Sigmoid colon (tissue), 7 donors: ENCODE results near the gene LEMD3. TPM values are rescaled to one million over a fixed set of nuclear protein-coding genes. Genes with fewer than 3 reads are reported as not detected.

ENCODE experiments used
- DNase-seq: peaks from one replicate; pipeline ENCODE4 v3.0.0-alpha.2; 2019
- H3K27ac ChIP-seq, 4 donors: fragments of 200-600 bp; sonication (generic); one replicate each; pipeline ENCODE4 v1.5.1; 2016 to 2019; ENCODE audit warnings: mild to moderate bottlenecking in 1 of 4
- H3K27me3 ChIP-seq, 3 donors: fragments of 200-600 bp; sonication (generic); one replicate each; pipeline ENCODE4 v1.5.1; 2019; ENCODE audit warnings: mild to moderate bottlenecking in 1 of 3
- H3K36me3 ChIP-seq, 4 donors: fragments of 200-600 bp; sonication (generic); one replicate each; pipeline ENCODE4 v1.5.1; 2016 to 2019
- H3K4me1 ChIP-seq, 4 donors: fragments of 200-600 bp; sonication (generic); one replicate each; pipeline ENCODE4 v1.5.1; 2017 to 2019
- H3K4me3 ChIP-seq, 4 donors: fragments of 200-600 bp; sonication (generic); one replicate each; pipeline ENCODE4 v1.5.1; 2017 to 2019; ENCODE audit warnings: mild to moderate bottlenecking in 2 of 4, moderate library complexity in 1 of 4
- H3K9me3 ChIP-seq, 4 donors: fragments of 200-600 bp in 3 of 4; sonication (generic) in 3 of 4; one replicate each; pipeline versions ENCODE4 v1.5.1 to v1.6.1; 2013 to 2019
- EP300 ChIP-seq, 4 donors: sonication (generic); formaldehyde crosslinking; IDR thresholded peaks; one replicate each; pipeline ENCODE4 v1.6.1; 2017; ENCODE audit warnings: antibody characterized with exemption in 4 of 4
- POLR2A ChIP-seq, 2 donors: fragments of 450-650 bp; IDR thresholded peaks; one replicate each; pipeline ENCODE4 v1.6.1; 2016; ENCODE audit warnings: antibody characterized with exemption in 2 of 2, mild to moderate bottlenecking in 2 of 2, moderate library complexity in 2 of 2
- POLR2AphosphoS5 ChIP-seq, 4 donors: sonication (generic); formaldehyde crosslinking; IDR thresholded peaks; one replicate each; pipeline ENCODE4 v1.6.1; 2017; ENCODE audit warnings: antibody characterized with exemption in 4 of 4
- WGBS, 2 donors: extraction: QIAGEN DNeasy Blood & Tissue Kit; methylation state at CpG; one replicate each; pipeline ENCODE4 v1.1.7; 2013; 5-methylcytosine and 5-hydroxymethylcytosine counted together
- intact Hi-C: fragments of 100-400 bp; cut with DNase I; formaldehyde crosslinking; loops from one replicate; pipeline ENCODE4 v1.15.1; 2023
- polyA plus RNA-seq, 3 donors: library from polyadenylated mRNA; stranded (reverse); fragments of 200-250 nt; gene quantifications; one replicate each; pipeline ENCODE4 v1.2.3, GENCODE V29; 2013
- total RNA-seq, 4 donors: library from RNA; depleted of rRNA; stranded (reverse); fragments of >200 nt; gene quantifications; one replicate each; pipeline ENCODE4 v1.1.0, GENCODE V29; 2016
- TF ChIP-seq, protein P1 (sequence below), 4 experiments: fragments of 450-650 bp in 3 of 4; fragments of 200-600 bp in 1 of 4; IDR thresholded peaks; one replicate each; pipeline ENCODE4 v1.5.1; 2016 to 2019; ENCODE audit warnings: antibody characterized with exemption in 4 of 4, mild to moderate bottlenecking in 3 of 4, moderate library complexity in 2 of 4
- donor health status: healthy with polysubstance abuse.
- donor health status: Bipolar disorder and iron deficiency.
- donor health status: healthy.

LEMD3 gene
- total and polyA plus RNA-seq, 7 donors: 3.6 to 32.7 (median 17.7) TPM

DNA sequence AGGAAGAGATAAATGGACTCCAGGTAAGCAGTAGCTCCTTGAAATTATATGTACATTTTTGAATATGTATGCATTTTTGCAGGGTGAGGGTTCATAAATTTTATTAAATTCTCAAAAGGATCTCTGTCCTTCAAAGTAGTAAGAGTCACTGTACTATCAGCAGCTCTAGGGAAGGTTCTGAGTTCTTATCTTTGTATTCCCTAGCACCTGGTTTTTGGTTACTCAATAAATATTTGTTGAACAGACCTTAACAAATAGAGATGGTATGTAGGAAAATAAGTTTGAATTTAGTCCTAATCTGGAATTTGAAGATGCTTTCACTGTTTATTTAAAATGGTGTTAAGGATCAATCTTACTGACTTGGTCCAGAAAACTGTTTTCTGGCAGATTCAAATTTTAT lies 18.3 kb downstream of the LEMD3 start:
- intact Hi-C loops: no loop called here

GRCh38 chr12:65188179-65188701 lies 18.9 kb downstream of the LEMD3 start:
- no peak for DNase-seq
- Histone ChIP-seq H3K9me3 (no peaks in the 10 kb centered on the region), H3K4me1 (peaks cover 0 to 32% (median 19%) of the 10 kb centered on the region in 4 donors), H3K36me3 (no peaks in the 10 kb centered on the region), H3K4me3 (no peak overlapping the region), H3K27ac (no peak overlapping the region), H3K27me3 (no peaks in the 10 kb centered on the region)
- TF ChIP-seq EP300 (IDR thresholded peaks at IDR 0.05) (no peak), POLR2A (IDR thresholded peaks at IDR 0.05) (no peak), POLR2AphosphoS5 (IDR thresholded peaks at IDR 0.05) (no peak)
- TF ChIP-seq, protein P1, sequence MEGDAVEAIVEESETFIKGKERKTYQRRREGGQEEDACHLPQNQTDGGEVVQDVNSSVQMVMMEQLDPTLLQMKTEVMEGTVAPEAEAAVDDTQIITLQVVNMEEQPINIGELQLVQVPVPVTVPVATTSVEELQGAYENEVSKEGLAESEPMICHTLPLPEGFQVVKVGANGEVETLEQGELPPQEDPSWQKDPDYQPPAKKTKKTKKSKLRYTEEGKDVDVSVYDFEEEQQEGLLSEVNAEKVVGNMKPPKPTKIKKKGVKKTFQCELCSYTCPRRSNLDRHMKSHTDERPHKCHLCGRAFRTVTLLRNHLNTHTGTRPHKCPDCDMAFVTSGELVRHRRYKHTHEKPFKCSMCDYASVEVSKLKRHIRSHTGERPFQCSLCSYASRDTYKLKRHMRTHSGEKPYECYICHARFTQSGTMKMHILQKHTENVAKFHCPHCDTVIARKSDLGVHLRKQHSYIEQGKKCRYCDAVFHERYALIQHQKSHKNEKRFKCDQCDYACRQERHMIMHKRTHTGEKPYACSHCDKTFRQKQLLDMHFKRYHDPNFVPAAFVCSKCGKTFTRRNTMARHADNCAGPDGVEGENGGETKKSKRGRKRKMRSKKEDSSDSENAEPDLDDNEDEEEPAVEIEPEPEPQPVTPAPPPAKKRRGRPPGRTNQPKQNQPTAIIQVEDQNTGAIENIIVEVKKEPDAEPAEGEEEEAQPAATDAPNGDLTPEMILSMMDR (IDR thresholded peaks at IDR 0.05): no peak
- whole genome bisulfite sequencing, 2 donors: 68 to 78% methylated on average over 3 of the region's 3 CpGs
- intact Hi-C loops: no loop called here

More for the DNA sequence above, 18.3 kb downstream of the LEMD3 start:
- Histone ChIP-seq H3K4me1 (peaks cover 0 to 32% (median 16%) of the 10 kb centered on the region in 4 donors), H3K4me3 (no peak overlapping the region), H3K27me3 (no peaks in the 10 kb centered on the region), H3K27ac (no peak overlapping the region), H3K36me3 (no peaks in the 10 kb centered on the region), H3K9me3 (no peaks in the 10 kb centered on the region)
- no peak for TF ChIP-seq POLR2A (IDR thresholded peaks at IDR 0.05)
- TF ChIP-seq POLR2AphosphoS5 (IDR thresholded peaks at IDR 0.05): no peak
- no peak for TF ChIP-seq EP300 (IDR thresholded peaks at IDR 0.05)
- TF ChIP-seq, protein P1 (IDR thresholded peaks at IDR 0.05): no peak
- no peak for DNase-seq

GRCh38 chr12:65189028-65189718 lies 19.8 kb downstream of the LEMD3 start:
- Histone ChIP-seq H3K36me3 (no peaks in the 10 kb centered on the region), H3K4me1 (peaks cover 0 to 32% (median 20%) of the 10 kb centered on the region in 4 donors), H3K4me3 (no peak overlapping the region), H3K9me3 (no peaks in the 10 kb centered on the region), H3K27me3 (no peaks in the 10 kb centered on the region), H3K27ac (no peak overlapping the region)
- DNase-seq: no peak
- intact Hi-C loops: no loop called here
- no peak for TF ChIP-seq POLR2A (IDR thresholded peaks at IDR 0.05)
- no peak for TF ChIP-seq EP300 (IDR thresholded peaks at IDR 0.05)
- TF ChIP-seq, protein P1 (IDR thresholded peaks at IDR 0.05): no peak
- TF ChIP-seq POLR2AphosphoS5 (IDR thresholded peaks at IDR 0.05): no peak
- 82 to 84% methylated on average over 4 of the region's 4 CpGs for WGBS, 2 donors

DNA sequence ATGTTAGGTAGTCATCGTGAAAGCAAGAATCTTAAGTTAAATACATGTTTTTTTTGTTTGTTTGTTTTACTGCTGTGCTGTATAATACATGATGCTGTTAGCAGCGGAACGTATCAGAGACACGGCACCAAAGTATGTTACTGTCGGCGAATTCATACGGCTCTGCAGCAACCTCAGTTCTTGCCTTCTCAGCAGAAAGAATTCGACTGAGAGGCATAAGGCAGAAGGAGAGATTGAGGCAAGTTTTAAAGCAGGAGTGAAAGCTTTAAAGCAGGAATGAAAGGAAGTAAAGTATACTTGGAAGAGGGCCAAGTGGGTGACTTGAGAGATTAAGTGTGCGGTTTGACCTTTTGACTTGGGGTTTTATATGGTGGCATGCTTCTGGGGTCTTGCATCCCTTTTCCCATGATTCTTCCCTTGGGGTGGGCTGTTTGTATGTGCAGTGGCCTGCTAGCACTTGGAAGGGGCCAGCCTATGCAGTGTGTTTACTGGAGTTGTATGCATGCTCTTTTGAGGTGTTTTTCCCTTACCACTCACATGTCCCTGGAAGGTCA lies 23.7 kb downstream of the LEMD3 start:
- no peaks in the 10 kb centered on the region for H3K9me3 ChIP-seq
- 13 to 38% methylated on average over 9 of the region's 9 CpGs for WGBS, 2 donors
- no peaks in the 10 kb centered on the region for H3K36me3 ChIP-seq
- H3K27me3 ChIP-seq: no peaks in the 10 kb centered on the region
- peaks cover 0 to 35% (median 22%) of the 10 kb centered on the region in 4 donors for H3K4me1 ChIP-seq
- H3K4me3 ChIP-seq: no peak overlapping the region
- TF ChIP-seq EP300 (IDR thresholded peaks at IDR 0.05) (no peak), POLR2AphosphoS5 (IDR thresholded peaks at IDR 0.05) (no peak), POLR2A (IDR thresholded peaks at IDR 0.05) (no peak)
- TF ChIP-seq, protein P1 (IDR thresholded peaks at IDR 0.05): no peak
- DNase-seq: no peak
- H3K27ac ChIP-seq: no peak overlapping the region
- intact Hi-C loops: no loop called here
